TTC549 (cell line): ENCODE data around the gene POLD2.
A peak's percentile ranks its signal among the peaks of the same experiment; 100 is the strongest.

Experiments used
- FAIRE-seq: peaks from 2 replicates; lab custom pipeline; 2012; peaks lifted over from hg19 to GRCh38; lab: Jason Lieb, UNC

Gene POLD2

GRCh38 chr7:44101303-44101965 is 21.9 kb downstream of the POLD2 start:
- FAIRE-seq: no peak

- no peak for FAIRE-seq
These were observed 22.7 kb downstream of the POLD2 start for GRCh38 chr7:44100458-44101302.

- no peak for FAIRE-seq
These were observed 23.7 kb downstream of the POLD2 start for GRCh38 chr7:44099669-44100068.

GRCh38 chr7:44098092-44099068 is 25.0 kb downstream of the POLD2 start:
- no peak for FAIRE-seq

- no peak for FAIRE-seq
These were observed 26.1 kb downstream of the POLD2 start for GRCh38 chr7:44097064-44097932.

GRCh38 chr7:44096326-44096881 is 26.9 kb downstream of the POLD2 start:
- no peak for FAIRE-seq

- FAIRE-seq: no peak
These were observed 27.6 kb downstream of the POLD2 start for GRCh38 chr7:44095781-44096180.

GRCh38 chr7:44094883-44095592 is 28.3 kb downstream of the POLD2 start:
- no peak for FAIRE-seq

- no peak for FAIRE-seq
These were observed 29.0 kb downstream of the POLD2 start for GRCh38 chr7:44094365-44094764.

GRCh38 chr7:44093102-44093641 is 30.2 kb downstream of the POLD2 start:
- FAIRE-seq: no peak

GRCh38 chr7:44087911-44088838 is 35.2 kb downstream of the POLD2 start:
- no peak for FAIRE-seq

- FAIRE-seq: no peak
These were observed 36.7 kb downstream of the POLD2 start for GRCh38 chr7:44086627-44087026.

GRCh38 chr7:44085546-44085945 is 37.8 kb downstream of the POLD2 start:
- no peak for FAIRE-seq

GRCh38 chr7:44084701-44085100 is 38.6 kb downstream of the POLD2 start:
- no peak for FAIRE-seq

- no peak for FAIRE-seq
These were observed 39.6 kb downstream of the POLD2 start for GRCh38 chr7:44083796-44084195.

- peak; percentile 40 for FAIRE-seq
These were observed 40.7 kb downstream of the POLD2 start for GRCh38 chr7:44082541-44083207.

- FAIRE-seq: no peak
These were observed 42.0 kb downstream of the POLD2 start for GRCh38 chr7:44081266-44081748.

GRCh38 chr7:44080686-44081265 is 42.6 kb downstream of the POLD2 start:
- FAIRE-seq: no peak
